Panc1 (cell line): ENCODE results near the gene TLCD3B.

Experiments
- CTCF ChIP-seq: fragments of 450-650 bp; IDR thresholded peaks from 2 replicates; pipeline ENCODE4 v1.5.1; 2017; ENCODE audit warnings: mild to moderate bottlenecking
- POLR2AphosphoS5 ChIP-seq: IDR thresholded peaks from 2 replicates; pipeline ENCODE4 v1.6.1; 2012; ENCODE audit warnings: mild to moderate bottlenecking, low read depth, low read length, moderate library complexity
- SIN3A ChIP-seq: IDR thresholded peaks from 2 replicates; pipeline ENCODE4 v1.6.1; 2012; ENCODE audit warnings: low read depth, mild to moderate bottlenecking, low read length, moderate library complexity, borderline replicate concordance; ENCODE audit not compliant: insufficient read depth
- TCF7L2 ChIP-seq: IDR thresholded peaks from 2 replicates; pipeline ENCODE4 v1.6.1; 2011; ENCODE audit warnings: mild to moderate bottlenecking, low read depth, low read length, inconsistent platforms
- TF ChIP-seq, protein P1 (sequence below), 2 experiments: IDR thresholded peaks; 2 replicates each; pipeline ENCODE4 v1.6.1; 2011 to 2012; ENCODE audit warnings: low read depth in 2 of 2, control low read depth in 1 of 2, low read length in 1 of 2, mild to moderate bottlenecking in 1 of 2, moderate library complexity in 1 of 2; ENCODE audit not compliant: insufficient read depth in 1 of 2

DNA sequence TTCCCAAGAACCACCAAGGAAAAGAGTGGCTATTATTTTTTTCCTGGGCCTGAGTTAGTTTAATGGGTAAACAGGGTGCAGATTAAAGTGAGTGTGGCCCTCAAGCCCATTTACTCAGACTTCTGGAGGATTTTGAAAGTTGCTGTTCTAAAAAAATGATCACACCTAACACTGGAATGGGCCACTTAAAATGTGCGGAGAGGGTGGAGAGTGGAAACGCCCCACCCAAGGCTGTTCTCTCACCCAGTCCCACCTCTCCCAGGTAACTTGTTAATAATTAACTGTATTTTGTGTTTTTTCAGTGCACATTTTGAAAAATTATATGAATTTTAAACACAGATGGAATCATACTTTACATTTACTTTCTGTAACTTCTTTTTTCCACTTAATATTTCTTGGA, 41.0 kb downstream of the TLCD3B start:
- TF ChIP-seq CTCF (no peak), POLR2AphosphoS5 (no peak), SIN3A (no peak), TCF7L2 (no peak)
- TF ChIP-seq, protein P1, sequence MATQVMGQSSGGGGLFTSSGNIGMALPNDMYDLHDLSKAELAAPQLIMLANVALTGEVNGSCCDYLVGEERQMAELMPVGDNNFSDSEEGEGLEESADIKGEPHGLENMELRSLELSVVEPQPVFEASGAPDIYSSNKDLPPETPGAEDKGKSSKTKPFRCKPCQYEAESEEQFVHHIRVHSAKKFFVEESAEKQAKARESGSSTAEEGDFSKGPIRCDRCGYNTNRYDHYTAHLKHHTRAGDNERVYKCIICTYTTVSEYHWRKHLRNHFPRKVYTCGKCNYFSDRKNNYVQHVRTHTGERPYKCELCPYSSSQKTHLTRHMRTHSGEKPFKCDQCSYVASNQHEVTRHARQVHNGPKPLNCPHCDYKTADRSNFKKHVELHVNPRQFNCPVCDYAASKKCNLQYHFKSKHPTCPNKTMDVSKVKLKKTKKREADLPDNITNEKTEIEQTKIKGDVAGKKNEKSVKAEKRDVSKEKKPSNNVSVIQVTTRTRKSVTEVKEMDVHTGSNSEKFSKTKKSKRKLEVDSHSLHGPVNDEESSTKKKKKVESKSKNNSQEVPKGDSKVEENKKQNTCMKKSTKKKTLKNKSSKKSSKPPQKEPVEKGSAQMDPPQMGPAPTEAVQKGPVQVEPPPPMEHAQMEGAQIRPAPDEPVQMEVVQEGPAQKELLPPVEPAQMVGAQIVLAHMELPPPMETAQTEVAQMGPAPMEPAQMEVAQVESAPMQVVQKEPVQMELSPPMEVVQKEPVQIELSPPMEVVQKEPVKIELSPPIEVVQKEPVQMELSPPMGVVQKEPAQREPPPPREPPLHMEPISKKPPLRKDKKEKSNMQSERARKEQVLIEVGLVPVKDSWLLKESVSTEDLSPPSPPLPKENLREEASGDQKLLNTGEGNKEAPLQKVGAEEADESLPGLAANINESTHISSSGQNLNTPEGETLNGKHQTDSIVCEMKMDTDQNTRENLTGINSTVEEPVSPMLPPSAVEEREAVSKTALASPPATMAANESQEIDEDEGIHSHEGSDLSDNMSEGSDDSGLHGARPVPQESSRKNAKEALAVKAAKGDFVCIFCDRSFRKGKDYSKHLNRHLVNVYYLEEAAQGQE (IDR thresholded peaks at IDR 0.05; ENCODE audit: insufficient read depth in 1 of 2, low read depth in 2 of 2, low read length in 1 of 2), result no peak
